SU-DHL-6 (cell line): ENCODE results near the gene ZNF74.
"Not testable (repeated sequence)": the region's sequence is repeated elsewhere in the genome, so short reads cannot be mapped to it uniquely, and the experiment has no call there.

Experiments used
- H2AFZ ChIP-seq: fragments of 200-600 bp; sonication (generic); 2 replicates; pipeline ENCODE4 v1.6.1; 2014; ENCODE audit warnings: low read depth, mild to moderate bottlenecking, moderate library complexity, mixed read lengths, antibody characterized with exemption, low read length; ENCODE audit not compliant: severe bottlenecking
- H3F3A ChIP-seq: fragments of 200-600 bp; shearing (Covaris generic); 2 replicates; pipeline ENCODE4 v1.6.0; 2016; ENCODE audit warnings: antibody characterized with exemption, mild to moderate bottlenecking; ENCODE audit not compliant: insufficient read depth
- H3K27ac ChIP-seq: fragments of 200-600 bp; sonication (generic); 2 replicates; pipeline ENCODE4 v1.5.1; 2016; ENCODE audit warnings: low read depth, mild to moderate bottlenecking, low read length, moderate library complexity, mixed read lengths
- H3K27me3 ChIP-seq: fragments of 200-600 bp; sonication (generic), shearing (Covaris generic); 2 replicates; pipeline ENCODE4 v1.6.0; 2014; ENCODE audit warnings: mild to moderate bottlenecking, low read length
- H3K36me3 ChIP-seq: fragments of 200-600 bp; sonication (generic); 2 replicates; pipeline ENCODE4 v1.6.1; 2014; ENCODE audit warnings: mild to moderate bottlenecking, low read length, mixed read lengths
- H3K4me2 ChIP-seq: fragments of 300-600, 200-600 bp; shearing (Covaris generic), sonication (generic); 2 replicates; pipeline ENCODE4 v1.6.0; 2014; ENCODE audit warnings: low read length, low read depth, mild to moderate bottlenecking; ENCODE audit not compliant: poor library complexity, severe bottlenecking
- H3K4me3 ChIP-seq: fragments of 200-600 bp; sonication (generic); 2 replicates; pipeline ENCODE4 v1.5.1; 2014; ENCODE audit warnings: antibody characterized with exemption, low read length, mild to moderate bottlenecking, mixed read lengths; ENCODE audit not compliant: insufficient read depth, poor library complexity, severe bottlenecking
- H3K79me2 ChIP-seq: fragments of 200-600 bp; sonication (generic); 2 replicates; pipeline ENCODE4 v1.6.1; 2014; ENCODE audit warnings: mild to moderate bottlenecking, low read length, moderate library complexity; ENCODE audit not compliant: insufficient read depth
- H3K9ac ChIP-seq: fragments of 200-600 bp; sonication (generic); 2 replicates; pipeline ENCODE4 v1.7.0; 2014; ENCODE audit warnings: mild to moderate bottlenecking, low read length
- H3K9me2 ChIP-seq: fragments of 200-600 bp; sonication (generic); replicated peaks from 2 replicates; pipeline ENCODE4 v1.6.1; 2014; ENCODE audit warnings: low read length; ENCODE audit not compliant: insufficient read depth
- H3K9me3 ChIP-seq: fragments of 200-600 bp; sonication (generic); 2 replicates; pipeline ENCODE4 v1.6.1; 2014; ENCODE audit warnings: low read length, mixed read lengths; ENCODE audit not compliant: insufficient read depth
- H4K20me1 ChIP-seq: fragments of 200-600 bp; sonication (generic); 2 replicates; pipeline ENCODE4 v1.6.1; 2014; ENCODE audit warnings: low read depth, mild to moderate bottlenecking, antibody characterized with exemption, low read length, moderate library complexity, mixed read lengths
- CTCF ChIP-seq: fragments of 200-600 bp; sonication (generic); IDR thresholded peaks from one replicate; pipeline ENCODE4 v1.5.1; 2017; ENCODE audit warnings: antibody characterized with exemption, mild to moderate bottlenecking, low read length, moderate library complexity; ENCODE audit not compliant: insufficient read depth, poor library complexity, severe bottlenecking
- EZH2phosphoT487 ChIP-seq: fragments of 200-600 bp; sonication (generic), shearing (Covaris generic); conservative IDR thresholded peaks from 2 replicates; pipeline ENCODE4 v1.6.1; 2018; ENCODE audit warnings: mild to moderate bottlenecking, antibody characterized with exemption, low read length, moderate library complexity, mixed read lengths

ZNF74 gene

GRCh38 chr22:20408891-20409290, 14.9 kb downstream of the ZNF74 start:
- Histone ChIP-seq H3K27me3 (no peaks in the 10 kb centered on the region), H3K9ac (no peak overlapping the region), H3K36me3 (no peaks in the 10 kb centered on the region), H3K4me2 (no peak overlapping the region), H3K9me2 (no peaks in the 10 kb centered on the region), H4K20me1 (no peaks in the 10 kb centered on the region), H2AFZ (no peak overlapping the region), H3K79me2 (no peaks in the 10 kb centered on the region), H3F3A (no peaks in the 10 kb centered on the region), H3K4me3 (no peak overlapping the region), H3K9me3 (no peaks in the 10 kb centered on the region), H3K27ac (no peak overlapping the region)
- no peak for TF ChIP-seq CTCF
- TF ChIP-seq EZH2phosphoT487: no peak

- not testable (repeated sequence) for H3K4me2 ChIP-seq, H3F3A ChIP-seq, H3K9me2 ChIP-seq, H3K79me2 ChIP-seq, H3K9ac ChIP-seq, H4K20me1 ChIP-seq, H3K9me3 ChIP-seq, H3K27me3 ChIP-seq, H3K36me3 ChIP-seq, H3K4me3 ChIP-seq, H2AFZ ChIP-seq, H3K27ac ChIP-seq
Measured at GRCh38 chr22:20409385-20409784, 15.4 kb downstream of the ZNF74 start.

GRCh38 chr22:20412474-20413216, 18.7 kb downstream of the ZNF74 start:
- H3F3A ChIP-seq: no peaks in the 10 kb centered on the region
- H4K20me1 ChIP-seq: no peaks in the 10 kb centered on the region
- TF ChIP-seq CTCF (no peak), EZH2phosphoT487 (no peak)
- H3K36me3 ChIP-seq: no peaks in the 10 kb centered on the region
- no peak overlapping the region for H3K4me3 ChIP-seq
- no peak overlapping the region for H2AFZ ChIP-seq
- no peaks in the 10 kb centered on the region for H3K9me2 ChIP-seq
- no peak overlapping the region for H3K4me2 ChIP-seq
- H3K27me3 ChIP-seq: no peaks in the 10 kb centered on the region
- no peaks in the 10 kb centered on the region for H3K9me3 ChIP-seq
- no peak overlapping the region for H3K9ac ChIP-seq
- no peak overlapping the region for H3K27ac ChIP-seq
- no peaks in the 10 kb centered on the region for H3K79me2 ChIP-seq

- Histone ChIP-seq H2AFZ (no peak overlapping the region), H3F3A (no peaks in the 10 kb centered on the region), H3K9me2 (no peaks in the 10 kb centered on the region), H3K79me2 (no peaks in the 10 kb centered on the region), H3K27ac (no peak overlapping the region), H3K9ac (no peak overlapping the region), H3K9me3 (no peaks in the 10 kb centered on the region), H3K27me3 (no peaks in the 10 kb centered on the region), H3K36me3 (no peaks in the 10 kb centered on the region), H4K20me1 (no peaks in the 10 kb centered on the region), H3K4me3 (no peak overlapping the region), H3K4me2 (no peak overlapping the region)
- TF ChIP-seq CTCF (no peak), EZH2phosphoT487 (no peak)
Measured at GRCh38 chr22:20413217-20414058, 19.5 kb downstream of the ZNF74 start.
